ENCODE data around the gene HIPK3.
"Not testable (repeated sequence)": the region's sequence is repeated elsewhere in the genome, so short reads cannot be mapped to it uniquely, and the experiment has no call there.

The HIPK3 gene

GRCh38 chr11:33214187-33214586 is 43.0 kb upstream of the HIPK3 start:
- Histone ChIP-seq H3K4me1 (ENCODE audit: control insufficient read depth in 1 of 2, insufficient read depth in 1 of 2, low read depth in 1 of 2, low read length in 1 of 2) (peaks cover 52 to 63% of the 10 kb centered on the region in 2 experiments), H3K9me3 (no peaks in the 10 kb centered on the region), H3K27ac (peak overlapping the region; percentile 72), H3K4me3 (ENCODE audit: low read depth in 1 of 2, low read length in 1 of 2) (no peak overlapping the region), H3K36me3 (no peaks in the 10 kb centered on the region), H3K27me3 (no peaks in the 10 kb centered on the region)
- no peak for TF ChIP-seq CTCF (IDR thresholded peaks at IDR 0.05)

GRCh38 chr11:33214767-33215166 is 42.4 kb upstream of the HIPK3 start:
- Histone ChIP-seq H3K27ac (peak overlapping the region; percentile 72), H3K9me3 (no peaks in the 10 kb centered on the region), H3K36me3 (no peaks in the 10 kb centered on the region), H3K4me1 (ENCODE audit: control insufficient read depth in 1 of 2, insufficient read depth in 1 of 2, low read depth in 1 of 2, low read length in 1 of 2) (peaks cover 52 to 57% of the 10 kb centered on the region in 2 experiments), H3K4me3 (ENCODE audit: low read depth in 1 of 2, low read length in 1 of 2) (no peak overlapping the region), H3K27me3 (no peaks in the 10 kb centered on the region)
- TF ChIP-seq CTCF (IDR thresholded peaks at IDR 0.05): no peak

- H3K27me3 ChIP-seq; H3K27ac ChIP-seq; H3K9me3 ChIP-seq; H3K4me3 ChIP-seq (ENCODE audit: low read depth in 1 of 2, low read length in 1 of 2); H3K36me3 ChIP-seq: not testable (repeated sequence)
- peaks cover 36 to 39% of the 10 kb centered on the region in 2 experiments for H3K4me1 ChIP-seq (ENCODE audit: control insufficient read depth in 1 of 2, insufficient read depth in 1 of 2, low read depth in 1 of 2, low read length in 1 of 2)
These were observed 40.5 kb upstream of the HIPK3 start for GRCh38 chr11:33216676-33217075.

GRCh38 chr11:33222052-33222750 is 35.0 kb upstream of the HIPK3 start:
- Histone ChIP-seq H3K4me1 (ENCODE audit: control insufficient read depth in 1 of 2, insufficient read depth in 1 of 2, low read depth in 1 of 2, low read length in 1 of 2) (peaks cover 12 to 16% of the 10 kb centered on the region in 2 experiments), H3K4me3 (ENCODE audit: low read depth in 1 of 2, low read length in 1 of 2) (peak overlapping the region in 1 of 2 experiments; percentile 19), H3K36me3 (no peaks in the 10 kb centered on the region), H3K9me3 (no peaks in the 10 kb centered on the region), H3K27me3 (no peaks in the 10 kb centered on the region), H3K27ac (peak overlapping the region; percentile 70)
- TF ChIP-seq CTCF (IDR thresholded peaks at IDR 0.05): no peak

GRCh38 chr11:33225371-33225770 is 31.8 kb upstream of the HIPK3 start:
- H3K27me3 ChIP-seq: no peaks in the 10 kb centered on the region
- H3K36me3 ChIP-seq: no peaks in the 10 kb centered on the region
- H3K9me3 ChIP-seq: no peaks in the 10 kb centered on the region
- no peak overlapping the region for H3K4me3 ChIP-seq (ENCODE audit: low read depth in 1 of 2, low read length in 1 of 2)
- H3K27ac ChIP-seq: no peak overlapping the region
- H3K4me1 ChIP-seq (ENCODE audit: control insufficient read depth in 1 of 2, insufficient read depth in 1 of 2, low read depth in 1 of 2, low read length in 1 of 2): peaks cover 26 to 31% of the 10 kb centered on the region in 2 experiments
- TF ChIP-seq CTCF (IDR thresholded peaks at IDR 0.05): no peak

- H3K9me3 ChIP-seq: no peaks in the 10 kb centered on the region
- no peaks in the 10 kb centered on the region for H3K27me3 ChIP-seq
- peaks cover 19 to 22% of the 10 kb centered on the region in 2 experiments for H3K4me1 ChIP-seq (ENCODE audit: control insufficient read depth in 1 of 2, insufficient read depth in 1 of 2, low read depth in 1 of 2, low read length in 1 of 2)
- no peak for TF ChIP-seq CTCF (IDR thresholded peaks at IDR 0.05)
- H3K27ac ChIP-seq: peak overlapping the region; percentile 77
- no peak overlapping the region for H3K4me3 ChIP-seq (ENCODE audit: low read depth in 1 of 2, low read length in 1 of 2)
- no peaks in the 10 kb centered on the region for H3K36me3 ChIP-seq
These were observed 29.5 kb upstream of the HIPK3 start for GRCh38 chr11:33227578-33228261.

Measured in neutrophil (primary cell).